GM21737 (cell line): ENCODE data around the gene PAX5.

Source experiments
- ATAC-seq: cut with Tn5 transposase; IDR thresholded peaks from one replicate; pipeline ENCODE4 v1.9.1; 2021; ENCODE audit warnings: mild to moderate bottlenecking, moderate library complexity; ENCODE audit not compliant: unreplicated experiment

Gene PAX5

DNA sequence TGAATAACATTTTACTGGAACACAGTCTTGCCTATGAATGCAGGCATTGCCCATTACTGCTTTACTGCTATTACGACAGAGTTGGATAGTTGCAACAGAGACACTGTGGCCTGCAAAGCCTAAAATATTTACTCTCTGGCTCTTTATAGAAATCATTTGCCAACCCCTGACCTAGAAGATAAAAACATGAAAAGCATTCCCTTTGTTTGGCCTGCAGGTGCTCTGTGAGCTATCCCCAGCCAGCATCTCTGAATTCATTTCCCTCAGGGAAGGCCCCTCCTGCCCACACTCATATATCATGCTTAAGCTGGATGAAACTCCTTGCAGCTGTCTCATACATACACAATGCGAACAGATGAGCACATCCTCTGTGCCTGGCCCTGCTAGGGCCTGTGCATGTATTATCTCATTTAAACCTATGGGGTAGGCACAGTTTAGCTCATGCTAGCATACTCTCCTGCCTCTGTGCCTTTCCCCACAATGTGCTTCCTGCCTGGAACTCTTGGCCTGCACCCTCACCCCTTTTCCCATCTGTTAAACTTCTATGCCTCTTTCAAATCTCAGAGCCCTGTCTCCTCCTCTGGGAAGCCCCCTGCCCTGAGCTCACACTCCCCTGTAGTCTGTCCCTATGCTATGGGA lies 193.1 kb downstream of the PAX5 start:
- ATAC-seq: no peak

DNA sequence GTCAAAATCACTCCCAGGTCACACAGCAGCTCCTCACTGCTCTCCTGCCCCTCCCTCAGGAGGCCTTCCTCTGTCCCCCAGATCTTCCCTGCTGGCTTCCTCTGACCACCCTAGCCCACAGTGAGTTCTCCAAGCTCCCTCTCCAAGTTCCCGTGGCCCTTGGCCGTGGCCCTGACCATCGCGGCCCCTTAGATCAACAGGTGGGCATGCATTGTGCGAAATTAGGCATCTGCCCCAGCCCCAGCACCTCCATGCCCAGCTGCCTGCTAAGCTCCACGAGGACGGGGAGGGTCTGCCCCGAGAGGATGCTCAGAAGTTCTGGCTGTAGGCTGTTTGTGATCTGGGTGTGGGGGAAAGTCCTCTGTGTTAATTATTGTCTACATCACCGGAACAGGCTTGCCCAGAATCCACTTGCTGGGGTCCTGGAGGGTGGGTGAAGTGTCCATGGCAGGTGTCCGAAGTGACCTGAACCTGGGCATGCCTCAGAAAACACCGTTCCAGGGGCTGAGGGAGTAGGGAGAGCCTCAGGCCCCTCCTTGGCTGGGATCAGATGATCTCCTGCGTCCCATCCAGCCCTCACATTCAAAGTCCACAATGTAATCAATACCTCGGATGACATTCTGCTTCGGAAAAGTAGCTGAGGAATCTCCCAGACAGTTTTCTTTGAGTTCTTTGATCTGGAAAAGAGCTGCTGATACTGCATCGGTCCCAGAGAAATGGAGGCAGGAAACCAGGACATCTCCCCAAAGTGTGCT lies 194.8 kb downstream of the PAX5 start:
- ATAC-seq: no peak

DNA sequence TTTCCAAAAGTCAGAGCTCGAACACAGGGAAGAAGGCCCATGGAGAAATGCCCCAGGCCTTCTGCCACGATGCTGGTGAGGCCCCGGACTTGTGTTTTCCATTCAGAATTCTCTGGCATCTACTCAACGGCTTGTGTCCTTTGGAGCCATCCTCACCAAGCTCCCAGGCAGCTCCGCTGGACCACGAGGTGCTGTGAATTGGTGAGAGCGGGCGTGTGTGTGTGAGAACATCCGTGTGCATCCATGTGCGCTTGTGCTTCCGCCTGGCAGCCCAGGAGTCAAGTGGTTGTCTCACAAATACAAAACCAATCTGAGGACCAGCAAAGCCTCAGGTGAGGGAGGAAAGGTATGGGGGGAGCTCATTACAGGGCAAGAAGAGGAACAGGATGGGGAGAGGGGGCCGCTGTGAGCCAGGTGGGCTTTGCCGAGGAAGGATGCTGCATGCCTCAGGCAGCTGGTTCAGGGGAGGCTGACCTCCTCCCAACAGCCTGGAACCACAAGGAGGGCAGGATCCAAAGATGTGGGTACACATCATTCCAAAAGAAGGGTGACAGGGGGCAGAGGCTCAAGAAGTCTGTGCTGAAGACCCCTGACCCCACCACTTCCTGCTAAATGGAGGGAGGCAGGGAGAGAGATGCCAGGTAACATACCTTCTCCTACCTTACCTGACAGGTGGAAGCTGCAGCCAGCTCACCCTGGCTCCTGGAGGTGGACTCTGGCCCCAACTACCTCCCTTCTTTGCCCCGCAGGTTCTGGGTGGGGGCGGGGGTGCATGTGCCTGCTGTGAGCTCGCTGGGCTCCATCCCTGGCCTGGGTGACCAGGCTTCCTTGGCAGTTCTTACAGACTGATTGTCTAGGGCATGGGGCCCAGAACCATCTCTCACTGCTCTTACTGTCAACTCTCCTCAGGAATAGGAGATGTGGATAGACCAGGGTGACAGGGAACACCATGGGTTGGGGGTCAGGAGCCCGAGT lies 196.3 kb downstream of the PAX5 start:
- ATAC-seq: no peak

DNA sequence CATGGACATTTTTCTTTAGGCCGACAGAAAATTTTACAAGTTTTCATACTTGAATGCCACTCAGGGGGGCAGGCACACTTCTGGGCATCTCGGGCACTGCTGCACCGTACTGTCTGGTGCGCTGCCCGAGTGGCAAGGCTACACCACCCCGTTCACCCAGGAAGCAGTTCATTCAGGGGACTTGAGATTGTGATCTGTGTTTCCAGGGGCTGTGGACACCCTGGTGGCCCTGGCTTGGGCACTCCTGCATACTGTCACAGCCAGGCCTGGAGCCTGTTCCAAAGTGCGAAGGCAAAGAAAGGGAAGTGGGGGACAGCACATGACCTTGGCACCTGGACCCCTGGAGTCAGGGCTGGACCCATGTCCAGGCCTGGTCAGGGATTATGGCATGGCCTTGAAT lies 197.6 kb downstream of the PAX5 start:
- ATAC-seq: no peak

DNA sequence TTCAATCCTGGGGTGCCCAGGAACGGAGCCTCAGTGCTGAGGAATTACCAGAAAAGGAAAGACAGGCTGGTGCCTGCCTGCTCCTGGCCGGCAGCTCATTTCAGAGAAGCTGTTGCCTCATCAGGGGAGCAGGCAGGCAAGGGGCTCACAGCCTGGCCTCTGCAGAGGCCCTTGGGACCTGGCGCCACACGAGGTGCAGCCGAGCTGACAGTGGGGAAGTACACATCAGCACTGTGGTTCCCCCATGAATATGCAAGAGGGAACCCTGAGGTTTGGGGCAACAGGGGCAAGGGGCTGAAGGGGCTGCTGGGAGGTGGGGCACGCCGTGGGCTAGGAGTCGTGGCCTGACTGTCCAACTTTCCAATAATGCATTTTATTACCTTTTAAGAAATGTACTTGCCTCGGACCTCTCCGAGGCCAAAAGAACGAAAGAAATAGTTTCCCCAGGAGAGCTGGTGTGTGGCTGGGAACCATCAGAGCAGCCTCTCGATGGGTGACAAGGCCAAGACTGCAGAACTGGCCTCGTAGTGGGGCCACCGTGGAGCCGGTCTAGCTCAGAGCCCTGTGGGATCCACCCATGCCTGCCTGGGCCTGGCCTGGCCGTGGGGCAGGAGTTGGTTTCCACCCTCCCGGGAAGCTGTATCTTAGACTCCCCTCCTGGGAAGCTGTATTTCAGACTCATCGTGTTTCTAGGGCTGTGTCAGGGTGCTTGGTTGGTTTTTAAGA lies 198.6 kb downstream of the PAX5 start:
- ATAC-seq: no peak

DNA sequence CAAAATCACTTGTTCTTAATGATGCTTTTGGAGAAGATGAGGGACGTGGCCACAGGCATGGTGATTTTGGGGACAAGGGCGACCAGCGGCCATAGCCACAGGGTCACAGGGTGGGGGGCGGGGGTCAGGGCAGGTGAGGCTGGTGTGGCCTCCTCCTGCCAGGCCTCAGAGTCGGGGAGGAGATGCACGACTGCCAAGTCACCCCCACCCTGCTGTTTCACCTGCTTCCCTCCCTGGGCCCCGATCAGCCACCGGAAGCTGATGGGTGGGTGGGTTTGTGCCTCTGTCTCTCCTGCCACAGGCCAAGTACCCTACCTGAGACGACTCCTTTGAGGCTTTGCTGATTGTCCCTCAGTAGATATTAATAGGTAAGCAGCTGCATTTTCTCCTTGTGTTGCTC lies 199.3 kb downstream of the PAX5 start:
- no peak for ATAC-seq

DNA sequence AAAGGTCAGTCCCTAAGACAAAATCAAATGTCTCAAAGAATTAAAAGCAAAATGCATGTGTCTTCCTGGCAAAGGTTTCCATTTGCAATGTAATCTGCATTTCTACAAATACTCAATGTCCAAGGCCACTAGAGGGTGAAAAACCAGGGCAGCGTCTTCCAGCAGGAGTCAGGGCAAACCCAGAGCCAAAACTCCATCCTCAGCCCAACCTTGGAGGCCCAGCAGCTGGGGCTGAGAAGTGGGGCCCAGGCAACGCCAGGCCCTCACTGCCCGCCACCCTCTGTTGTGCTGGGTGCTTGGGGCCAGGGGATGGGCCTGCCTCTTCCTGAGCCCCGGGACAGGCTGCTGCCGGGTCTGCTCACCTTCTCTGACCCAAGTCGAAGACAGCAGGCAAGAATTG lies 200.1 kb downstream of the PAX5 start:
- ATAC-seq: no peak

DNA sequence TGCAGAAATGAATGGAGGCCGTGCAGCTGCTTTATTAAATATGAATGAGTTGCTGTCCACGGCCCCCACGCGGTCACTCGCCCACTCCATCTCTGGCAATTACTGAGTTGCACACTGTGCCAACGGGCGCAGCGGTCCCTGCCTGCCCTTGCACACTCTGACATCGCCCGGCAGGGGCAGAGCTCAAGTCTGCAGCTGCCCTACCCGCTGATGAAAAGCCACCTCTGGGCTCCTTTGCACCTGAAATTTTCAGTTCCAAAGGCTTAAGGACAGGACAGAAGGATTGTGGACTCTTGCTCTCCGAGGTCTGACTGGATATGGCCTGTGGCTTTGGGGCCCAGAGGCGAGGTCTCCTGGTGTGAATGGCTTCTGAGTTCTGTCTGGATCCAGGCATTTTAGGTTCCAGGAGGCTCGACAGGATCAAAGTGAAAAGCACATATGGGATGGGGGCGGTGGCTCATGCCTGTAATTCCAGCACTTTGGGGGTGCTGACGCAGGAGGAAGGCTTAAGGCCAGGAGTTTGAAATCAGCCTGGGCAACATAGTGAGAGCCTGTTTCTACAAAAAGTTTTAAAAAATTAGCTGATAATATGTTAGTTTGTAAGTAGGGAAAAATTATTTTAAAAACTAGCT lies 201.8 kb downstream of the PAX5 start:
- ATAC-seq: no peak

DNA sequence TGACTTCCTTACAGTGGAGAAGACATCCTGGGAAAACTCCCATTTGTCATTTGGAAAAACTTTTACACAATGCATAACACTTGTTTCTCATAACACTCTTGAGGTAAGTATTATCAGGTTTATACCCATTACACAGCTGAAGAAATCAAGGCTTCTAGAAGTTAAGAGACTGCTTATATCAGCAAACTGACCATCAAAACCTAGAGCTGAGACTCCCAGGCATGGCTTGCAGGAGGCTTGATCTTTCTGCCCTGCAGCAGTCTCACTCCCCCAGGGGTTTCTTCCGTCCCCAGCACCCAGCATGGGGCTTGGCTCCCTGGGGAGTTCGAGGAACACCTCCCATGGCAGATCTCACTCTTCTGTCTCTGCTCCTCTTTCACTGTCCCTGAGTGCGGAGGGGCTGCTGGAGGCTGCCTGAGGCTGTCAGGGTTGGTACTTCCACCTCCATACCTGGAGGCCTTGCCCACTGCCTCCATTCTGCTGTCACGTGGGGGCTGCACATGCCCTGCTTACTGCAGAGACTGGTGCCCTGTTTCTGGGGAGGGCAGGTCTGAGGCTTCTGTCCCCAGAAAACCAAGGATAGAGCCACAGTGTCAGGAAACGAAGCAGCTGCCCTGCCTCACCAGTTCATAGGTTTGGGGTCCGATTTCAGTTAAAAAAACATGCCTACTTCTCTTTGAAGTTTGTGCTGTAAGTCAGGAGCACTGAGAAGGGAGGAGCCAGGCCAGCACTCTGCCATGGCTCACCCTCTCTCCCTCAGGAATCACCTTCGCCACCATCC lies 202.5 kb downstream of the PAX5 start:
- ATAC-seq: no peak

DNA sequence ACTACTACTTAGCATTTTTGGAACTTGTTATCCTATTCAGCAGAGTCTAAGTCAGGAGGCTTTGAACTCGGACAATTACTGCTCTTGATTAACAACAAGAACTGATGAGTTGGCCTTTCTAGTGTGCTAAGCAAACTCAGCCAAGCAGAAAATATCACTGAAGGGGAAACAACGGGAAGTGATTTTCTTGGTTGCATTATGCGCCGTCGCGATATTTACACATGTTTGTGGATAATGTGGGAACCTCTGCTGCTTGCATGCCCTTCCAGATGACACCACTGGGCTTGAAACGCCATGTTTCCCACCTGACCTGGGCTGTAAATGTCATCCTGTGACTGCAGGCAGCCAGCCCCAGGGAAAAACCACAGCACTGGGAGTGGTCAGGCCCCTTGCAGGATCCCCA lies 205.5 kb downstream of the PAX5 start:
- ATAC-seq: no peak

DNA sequence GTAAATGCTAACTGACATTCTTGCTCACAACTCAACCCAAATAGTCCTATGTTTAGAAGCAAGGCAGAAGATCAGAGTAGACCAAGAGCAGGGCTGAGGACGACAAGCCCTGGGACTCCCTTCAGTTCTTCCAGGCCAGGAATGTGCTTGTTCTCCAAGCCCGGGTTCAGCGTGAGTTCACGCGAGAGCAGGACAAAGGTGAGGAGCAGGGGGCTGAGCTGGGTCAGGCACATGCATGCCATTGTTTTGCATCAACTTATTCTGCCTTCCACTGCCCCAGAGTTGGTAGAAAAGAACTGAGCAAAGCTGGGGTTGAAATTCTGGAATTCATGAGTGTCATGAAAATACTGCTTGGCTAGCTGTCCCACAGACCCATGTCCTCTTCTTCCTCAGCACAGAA lies 206.5 kb downstream of the PAX5 start:
- ATAC-seq: no peak

DNA sequence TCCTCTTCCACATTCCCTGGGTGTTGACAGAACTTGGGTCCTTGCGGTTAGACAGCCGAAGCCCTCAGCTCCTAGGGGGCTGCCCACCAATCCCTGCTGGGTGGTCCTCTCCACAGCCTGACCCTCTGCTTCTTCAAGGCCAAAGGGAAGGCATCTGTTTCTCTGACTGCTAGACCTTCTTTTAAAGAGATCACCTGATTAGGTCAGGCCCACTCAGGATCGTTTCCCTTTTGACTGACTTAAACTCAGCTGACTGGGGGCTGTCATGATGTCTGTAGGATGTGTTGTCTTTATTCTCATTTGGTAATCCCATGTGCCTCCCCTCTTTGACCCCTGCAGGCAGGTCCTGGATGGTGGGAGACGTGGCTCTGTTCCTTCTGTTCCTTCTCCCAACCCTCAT lies 207.5 kb downstream of the PAX5 start:
- no peak for ATAC-seq

DNA sequence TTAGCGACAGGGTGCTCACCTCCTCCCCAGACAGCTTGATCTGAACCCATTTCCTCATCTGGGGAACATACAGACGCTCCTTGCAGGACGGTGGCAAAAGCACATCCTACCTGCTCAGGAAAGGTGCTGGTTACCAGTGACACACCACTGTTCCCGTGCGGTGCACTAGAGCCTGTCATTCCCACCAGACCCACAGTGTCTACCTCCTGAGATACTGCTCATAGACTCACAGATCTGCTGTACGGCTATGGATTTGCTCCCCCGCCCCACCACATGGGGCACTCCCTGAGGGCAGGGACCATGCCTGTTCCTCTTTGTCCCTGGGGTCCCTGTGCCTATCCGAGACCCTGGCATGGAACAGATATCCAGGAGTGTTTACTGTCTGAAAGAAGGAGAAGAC lies 208.9 kb downstream of the PAX5 start:
- no peak for ATAC-seq

DNA sequence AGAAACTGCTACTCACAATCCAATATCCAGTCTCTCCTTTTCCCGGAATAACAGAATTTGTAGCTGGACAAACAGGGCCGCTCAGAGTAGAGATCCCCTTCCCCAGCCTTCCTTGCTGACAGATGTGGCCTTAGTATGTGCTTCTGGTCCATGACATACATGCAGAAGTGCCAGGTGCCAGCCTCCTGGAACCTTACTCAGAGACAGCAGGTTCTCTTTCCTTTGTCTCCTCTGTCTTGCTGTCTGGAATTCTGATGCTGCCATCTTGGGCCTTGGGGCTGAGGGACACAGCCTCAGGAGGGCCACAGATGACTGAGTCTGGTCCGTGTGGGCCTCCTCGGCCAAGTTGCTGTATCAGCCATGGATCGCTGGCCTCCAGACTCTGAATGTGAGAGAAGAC lies 210.1 kb downstream of the PAX5 start:
- no peak for ATAC-seq

DNA sequence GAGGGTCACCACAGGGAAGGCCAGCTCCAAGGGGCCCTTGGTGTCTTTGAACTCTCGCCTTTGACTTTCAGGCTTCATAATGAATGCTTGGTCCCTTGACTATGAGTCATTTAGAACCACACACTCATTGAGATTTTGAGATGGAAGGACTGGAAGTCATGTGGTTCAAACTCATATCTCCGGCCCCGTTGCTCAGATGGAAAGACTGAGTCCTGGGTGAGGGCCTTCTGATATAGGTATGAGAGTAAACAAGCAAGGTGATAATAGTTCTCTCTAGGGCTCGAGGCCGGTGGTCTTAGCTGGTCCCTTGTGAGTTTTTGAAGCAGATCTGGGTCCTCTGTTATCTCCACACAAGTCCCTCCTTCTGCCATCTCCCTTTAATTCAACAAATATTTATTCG lies 210.6 kb downstream of the PAX5 start:
- ATAC-seq: no peak

DNA sequence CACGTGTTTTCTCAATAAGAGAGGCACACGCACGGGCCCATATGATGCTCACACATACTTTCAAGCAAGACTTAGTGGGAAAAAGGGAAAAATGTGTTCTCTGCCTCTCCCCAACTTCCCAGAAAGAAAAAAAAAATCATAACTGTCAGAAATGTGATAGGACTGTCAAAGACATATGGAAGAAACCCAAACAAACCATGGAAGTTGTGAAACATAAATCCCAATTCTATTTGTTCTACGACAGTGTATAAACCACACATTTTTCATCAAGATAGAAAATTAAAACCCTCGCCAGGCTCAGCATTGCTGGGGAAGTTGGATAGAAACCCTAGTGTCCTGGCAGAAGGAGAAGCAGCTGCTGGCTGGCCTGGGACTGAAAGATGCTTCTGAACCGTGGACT lies 211.9 kb downstream of the PAX5 start:
- no peak for ATAC-seq

DNA sequence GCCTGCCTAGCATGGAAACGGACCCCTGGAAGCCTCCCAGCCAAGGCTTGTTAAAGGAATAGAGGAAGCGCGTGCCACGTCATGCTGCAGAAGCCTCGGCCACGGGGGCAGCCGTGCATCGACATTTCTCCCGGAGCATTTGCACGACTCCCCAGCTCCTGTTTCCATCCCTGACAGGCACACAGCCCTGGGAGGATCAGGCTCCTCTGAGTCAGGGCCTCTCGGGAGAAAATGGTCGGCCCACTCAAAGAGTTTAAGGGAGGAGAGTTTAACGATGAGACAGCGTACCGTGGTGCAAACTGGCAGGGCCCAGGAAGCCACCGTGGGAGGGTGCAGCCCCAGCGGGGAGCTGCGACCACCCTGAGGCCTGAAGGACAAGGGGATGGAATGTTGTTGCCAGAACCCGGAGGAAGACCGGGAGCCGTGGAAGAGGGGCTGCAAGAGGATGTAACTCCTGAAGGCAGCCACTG lies 213.6 kb downstream of the PAX5 start:
- no peak for ATAC-seq

DNA sequence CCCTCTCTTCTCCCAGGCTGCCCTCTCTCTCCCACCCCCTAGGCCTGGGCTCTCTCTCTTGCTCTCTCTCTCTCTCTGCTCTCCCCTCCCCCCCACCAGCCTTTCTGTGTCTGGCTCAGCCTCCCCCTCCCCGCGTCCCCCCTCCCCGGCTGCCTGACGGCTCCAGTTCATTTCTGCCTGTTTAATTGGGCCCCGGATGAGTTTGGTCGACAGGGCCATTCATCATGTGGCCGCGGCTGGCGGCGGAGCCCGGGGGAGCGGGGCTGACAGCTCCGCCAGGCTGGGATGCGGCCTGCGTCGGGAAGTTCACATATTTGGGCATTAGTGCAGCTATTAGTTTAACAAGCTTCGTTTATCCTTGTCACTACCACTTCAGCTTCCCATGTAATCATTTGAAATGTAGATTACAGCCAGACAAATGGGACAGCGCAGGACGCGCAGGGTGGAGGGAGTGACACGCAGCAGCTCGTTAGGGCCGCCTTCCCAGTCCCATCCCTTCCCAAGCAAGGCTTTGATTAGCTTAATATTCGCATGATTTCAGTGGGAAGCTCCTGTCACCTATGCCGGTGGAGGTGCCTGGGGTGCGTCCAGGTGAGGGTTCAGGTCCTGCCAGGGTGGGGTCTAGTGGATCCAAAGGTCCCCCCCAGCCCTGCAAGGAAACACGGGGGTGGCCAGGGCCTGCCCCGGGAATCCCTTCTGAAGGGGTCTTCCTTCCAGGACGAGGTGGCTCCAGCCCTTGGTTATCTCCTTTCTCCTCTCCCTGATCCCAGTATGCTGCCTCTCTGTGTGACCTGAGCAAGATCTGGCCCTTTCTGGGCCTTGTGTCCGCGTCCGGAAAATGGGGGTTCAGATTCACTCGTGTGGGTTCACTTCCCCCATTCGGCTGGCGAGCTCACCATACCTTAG lies 214.8 kb downstream of the PAX5 start:
- ATAC-seq: no peak
